Ovary (tissue), 9 donors: ENCODE data around the gene IVD. TPM values are rescaled to one million over a fixed set of nuclear protein-coding genes. Genes with fewer than 3 reads are reported as not detected.

Experiments
- DNase-seq, 5 donors: peaks; one replicate each; pipeline ENCODE4 v3.0.0-alpha.2; 2019 to 2020
- H3K27ac ChIP-seq, 2 donors: fragments of 200-600 bp; one replicate each; pipeline versions ENCODE4 v1.5.1 to v1.8.0; 2019 to 2022
- H3K27me3 ChIP-seq: fragments of 200-600 bp; one replicate; pipeline ENCODE4 v1.8.0; 2022
- H3K36me3 ChIP-seq: fragments of 200-600 bp; sonication (generic); one replicate; pipeline ENCODE4 v1.5.1; 2019
- H3K4me1 ChIP-seq: one replicate; pipeline ENCODE4 v1.8.1; 2013; ENCODE audit warnings: mild to moderate bottlenecking, moderate library complexity; ENCODE audit not compliant: insufficient read depth
- H3K4me3 ChIP-seq: fragments of 200-600 bp; sonication (generic); one replicate; pipeline ENCODE4 v1.5.1; 2017
- H3K9me3 ChIP-seq, 2 donors: fragments of 200-600 bp in 1 of 2; sonication (generic) in 1 of 2; one replicate each; pipeline versions ENCODE4 v1.5.1 to v1.8.1; 2013 to 2019; ENCODE audit warnings: mild to moderate bottlenecking in 1 of 2, moderate library complexity in 1 of 2
- CTCF ChIP-seq, 3 donors: fragments of 450-650 bp in 2 of 3; fragments of 200-600 bp in 1 of 3; IDR thresholded peaks; one replicate each; pipeline versions ENCODE4 v1.5.1 to v1.8.0; 2016 to 2022; ENCODE audit warnings: antibody characterized with exemption in 3 of 3, mild to moderate bottlenecking in 1 of 3
- EP300 ChIP-seq: sonication (generic); formaldehyde crosslinking; IDR thresholded peaks from one replicate; pipeline ENCODE4 v1.6.1; 2017; ENCODE audit warnings: antibody characterized with exemption
- POLR2A ChIP-seq: fragments of 450-650 bp; IDR thresholded peaks from one replicate; pipeline ENCODE4 v1.6.1; 2017; ENCODE audit warnings: antibody characterized with exemption, mild to moderate bottlenecking, moderate library complexity
- WGBS, 3 donors: extraction: QIAGEN DNeasy Blood & Tissue Kit in 1 of 3; methylation state at CpG; one replicate each; pipeline versions ENCODE4 v1.1.5 to v1.1.7; 2013 to 2017; 5-methylcytosine and 5-hydroxymethylcytosine counted together
- intact Hi-C, 4 donors: fragments of 100-400 bp; cut with DNase I; formaldehyde crosslinking; loops; one replicate each; pipeline versions ENCODE4 v1.11.0 to v1.15.1; 2022 to 2023
- polyA plus RNA-seq, 2 donors: library from polyadenylated mRNA; stranded (reverse); fragments of 200-250 nt in 1 of 2; fragments of 350-450 nt in 1 of 2; fragmentation: Illumina TruSeq in 1 of 2; extraction: RNeasy Lipid Tissue Mini Kit (QIAGEN cat#74804) in 1 of 2; gene quantifications; one replicate each; pipeline ENCODE4 v1.2.3, GENCODE V29; 2013 to 2014
- total RNA-seq, 7 donors: library from RNA; depleted of rRNA in 2 of 7; stranded (reverse); fragments of >200 nt in 2 of 7; fragmentation: NEBNext Ultra II Directional in 3 of 7; extraction: Animal tissue kit (Norgen Biotek cat#: 25700) in 3 of 7; gene quantifications; one replicate each; pipeline versions ENCODE4 v1.1.0 to v1.2.4, GENCODE V29; 2016 to 2023
- donor health status: DM: no; HTN: no; CAD: no; lungs with moderate emphysema.
- donor health status: DM: no; HTN: no; CAD: no.
- donor health status: Bipolar disorder and iron deficiency.
- donor health status: DM: yes; HTN: yes; CAD: no.
- donor health status: DM: no; HTN: no; CAD: no.
- donor health status: DM: yes; HTN: yes; CAD: no.

Gene IVD
- total and polyA plus RNA-seq, 9 donors = 51.5 to 105 (median 91.7) TPM

GRCh38 chr15:40425681-40426080 lies 20.1 kb downstream of the IVD start:
- no peak for DNase-seq
- H3K27me3 ChIP-seq = no peaks in the 10 kb centered on the region
- WGBS, 3 donors = 70 to 79% (median 77%) methylated on average over 5 of the region's 5 CpGs
- no peak overlapping the region for H3K4me3 ChIP-seq
- TF ChIP-seq POLR2A (no peak), CTCF (IDR thresholded peaks at IDR 0.05) (no peak), EP300 (no peak)
- intact Hi-C loops = loop anchor here in 3 of 4 donors (10.0 kb wide), 3 partner anchors 61 to 381 kb away; no protein-coding TSS in a partner anchor
- H3K4me1 ChIP-seq = peaks cover 9% of the 10 kb centered on the region
- H3K36me3 ChIP-seq = no peaks in the 10 kb centered on the region
- no peaks in the 10 kb centered on the region for H3K9me3 ChIP-seq
- H3K27ac ChIP-seq = no peak overlapping the region

- TF ChIP-seq EP300 (no peak), CTCF (IDR thresholded peaks at IDR 0.05) (no peak), POLR2A (no peak)
- no peaks in the 10 kb centered on the region for H3K9me3 ChIP-seq
- H3K4me1 ChIP-seq = no peaks in the 10 kb centered on the region
- intact Hi-C loops = loop anchor here in 3 of 4 donors (10.0 kb wide), 3 partner anchors 62 to 382 kb away; no protein-coding TSS in a partner anchor
- H3K27ac ChIP-seq = no peak overlapping the region
- no peaks in the 10 kb centered on the region for H3K27me3 ChIP-seq
- no peak for DNase-seq
- H3K4me3 ChIP-seq = no peak overlapping the region
- H3K36me3 ChIP-seq = no peaks in the 10 kb centered on the region
- 87 to 92% (median 90%) methylated on average over 9 of the region's 9 CpGs for WGBS, 3 donors
Measured at GRCh38 chr15:40427188-40427587, 21.6 kb downstream of the IVD start.

- Histone ChIP-seq H3K36me3 (no peaks in the 10 kb centered on the region), H3K27me3 (no peaks in the 10 kb centered on the region), H3K4me1 (no peaks in the 10 kb centered on the region), H3K27ac (no peak overlapping the region), H3K4me3 (no peak overlapping the region), H3K9me3 (no peaks in the 10 kb centered on the region)
- DNase-seq = no peak
- TF ChIP-seq POLR2A (no peak), CTCF (IDR thresholded peaks at IDR 0.05) (no peak)
- intact Hi-C loops = loop anchor here in 3 of 4 donors (10.0 kb wide), 3 partner anchors 63 to 383 kb away; no protein-coding TSS in a partner anchor
- 87 to 91% (median 88%) methylated on average over 4 of the region's 4 CpGs for WGBS, 3 donors
Measured at GRCh38 chr15:40428185-40428584, 22.6 kb downstream of the IVD start.

- intact Hi-C loops = loop anchor here in 3 of 4 donors (10.0 kb wide), 3 partner anchors 64 to 384 kb away; no protein-coding TSS in a partner anchor
- H3K4me3 ChIP-seq = no peak overlapping the region
- no peaks in the 10 kb centered on the region for H3K9me3 ChIP-seq
- TF ChIP-seq EP300 (no peak), CTCF (IDR thresholded peaks at IDR 0.05) (no peak), POLR2A (no peak)
- no peaks in the 10 kb centered on the region for H3K27me3 ChIP-seq
- no peak overlapping the region for H3K27ac ChIP-seq
- 83 to 90% (median 85%) methylated on average over 9 to 10 of the region's 10 CpGs for WGBS, 3 donors
- DNase-seq = no peak
- H3K4me1 ChIP-seq = no peaks in the 10 kb centered on the region
- H3K36me3 ChIP-seq = no peaks in the 10 kb centered on the region
Measured at GRCh38 chr15:40429068-40429710, 23.6 kb downstream of the IVD start.
